ENCODE measurements around the gene RAD9A. TPM values are rescaled to one million over a fixed set of nuclear protein-coding genes. Genes with fewer than 3 reads are reported as not detected.

RAD9A gene
- total and polyA plus RNA-seq, 2 donors (not counting 1 experiment from before 2014, with no cell fraction given): 3.5 to 3.8 TPM

DNA sequence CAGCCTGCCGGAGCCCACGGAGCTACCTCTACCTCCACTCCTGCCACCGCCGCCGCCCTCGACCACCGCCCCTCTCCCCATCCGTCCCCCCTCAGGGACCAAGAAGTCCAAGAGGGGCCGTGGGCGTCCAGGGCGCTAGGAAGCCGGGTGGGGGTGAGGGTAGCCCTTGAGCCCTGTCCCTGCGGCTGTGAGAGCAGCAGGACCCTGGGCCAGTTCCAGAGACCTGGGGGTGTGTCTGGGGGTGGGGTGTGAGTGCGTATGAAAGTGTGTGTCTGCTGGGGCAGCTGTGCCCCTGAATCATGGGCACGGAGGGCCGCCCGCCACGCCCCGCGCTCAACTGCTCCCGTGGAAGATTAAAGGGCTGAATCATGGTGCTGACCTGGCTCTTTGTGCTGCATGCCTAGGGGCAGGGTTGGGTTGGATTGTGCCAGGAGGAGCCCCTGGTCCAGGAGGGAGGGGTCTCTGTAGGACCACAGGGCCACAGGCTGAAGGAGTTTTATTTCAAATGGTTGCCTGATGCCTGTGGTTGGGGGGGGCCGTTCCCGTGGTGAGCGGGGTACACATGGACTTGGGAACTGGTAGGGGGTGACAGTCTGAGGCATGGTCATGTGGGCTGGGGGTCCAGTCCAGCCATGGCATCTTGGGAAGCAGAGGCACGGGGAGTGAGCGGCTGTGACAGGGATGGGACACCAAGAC lies 43.4 kb downstream of the RAD9A start:
- H2AFZ ChIP-seq (ENCODE audit: low read length): no peak overlapping the region
- H3K4me3 ChIP-seq (replicated peaks in 1 of 4; ENCODE audit: control extremely low read depth in 1 of 4, insufficient read depth in 1 of 4, low read depth in 3 of 4, low read length in 4 of 4): no peak overlapping the region
- TF ChIP-seq EZH2 (IDR thresholded peaks at IDR 0.05; ENCODE audit: low read length, missing control alignments): no peak
- TF ChIP-seq, protein P1, sequence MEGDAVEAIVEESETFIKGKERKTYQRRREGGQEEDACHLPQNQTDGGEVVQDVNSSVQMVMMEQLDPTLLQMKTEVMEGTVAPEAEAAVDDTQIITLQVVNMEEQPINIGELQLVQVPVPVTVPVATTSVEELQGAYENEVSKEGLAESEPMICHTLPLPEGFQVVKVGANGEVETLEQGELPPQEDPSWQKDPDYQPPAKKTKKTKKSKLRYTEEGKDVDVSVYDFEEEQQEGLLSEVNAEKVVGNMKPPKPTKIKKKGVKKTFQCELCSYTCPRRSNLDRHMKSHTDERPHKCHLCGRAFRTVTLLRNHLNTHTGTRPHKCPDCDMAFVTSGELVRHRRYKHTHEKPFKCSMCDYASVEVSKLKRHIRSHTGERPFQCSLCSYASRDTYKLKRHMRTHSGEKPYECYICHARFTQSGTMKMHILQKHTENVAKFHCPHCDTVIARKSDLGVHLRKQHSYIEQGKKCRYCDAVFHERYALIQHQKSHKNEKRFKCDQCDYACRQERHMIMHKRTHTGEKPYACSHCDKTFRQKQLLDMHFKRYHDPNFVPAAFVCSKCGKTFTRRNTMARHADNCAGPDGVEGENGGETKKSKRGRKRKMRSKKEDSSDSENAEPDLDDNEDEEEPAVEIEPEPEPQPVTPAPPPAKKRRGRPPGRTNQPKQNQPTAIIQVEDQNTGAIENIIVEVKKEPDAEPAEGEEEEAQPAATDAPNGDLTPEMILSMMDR (conservative IDR thresholded peaks at IDR 0.05 in 1 of 2, IDR thresholded peaks at IDR 0.05 in 1 of 2; ENCODE audit: low read depth in 1 of 2, low read length in 2 of 2): no peak
- no peak overlapping the region for H3K27ac ChIP-seq (ENCODE audit: insufficient read depth, low read length)
- no peak for DNase-seq (ENCODE audit: low read depth in 2 of 2)
- no peak overlapping the region for H3K9ac ChIP-seq (ENCODE audit: insufficient read depth, low read length)
- H3K79me2 ChIP-seq (ENCODE audit: control insufficient read depth, insufficient read depth, low read length): no peaks in the 10 kb centered on the region
- H3K4me2 ChIP-seq (ENCODE audit: extremely low read depth, insufficient read depth, low read length): no peak overlapping the region
- H3K27me3 ChIP-seq (ENCODE audit: control insufficient read depth, insufficient read depth, low read length): no peaks in the 10 kb centered on the region
- H4K20me1 ChIP-seq (ENCODE audit: control insufficient read depth, extremely low read depth, insufficient read depth, low read length): no peaks in the 10 kb centered on the region
- peaks cover 44% of the 10 kb centered on the region for H3K36me3 ChIP-seq (ENCODE audit: control insufficient read depth, insufficient read depth, low read length)
- no peaks in the 10 kb centered on the region for H3K4me1 ChIP-seq (ENCODE audit: control insufficient read depth, extremely low read depth, insufficient read depth, low read length)
- no peaks in the 10 kb centered on the region for H3K9me3 ChIP-seq (ENCODE audit: control insufficient read depth, insufficient read depth, low read depth, low read length)

DNA sequence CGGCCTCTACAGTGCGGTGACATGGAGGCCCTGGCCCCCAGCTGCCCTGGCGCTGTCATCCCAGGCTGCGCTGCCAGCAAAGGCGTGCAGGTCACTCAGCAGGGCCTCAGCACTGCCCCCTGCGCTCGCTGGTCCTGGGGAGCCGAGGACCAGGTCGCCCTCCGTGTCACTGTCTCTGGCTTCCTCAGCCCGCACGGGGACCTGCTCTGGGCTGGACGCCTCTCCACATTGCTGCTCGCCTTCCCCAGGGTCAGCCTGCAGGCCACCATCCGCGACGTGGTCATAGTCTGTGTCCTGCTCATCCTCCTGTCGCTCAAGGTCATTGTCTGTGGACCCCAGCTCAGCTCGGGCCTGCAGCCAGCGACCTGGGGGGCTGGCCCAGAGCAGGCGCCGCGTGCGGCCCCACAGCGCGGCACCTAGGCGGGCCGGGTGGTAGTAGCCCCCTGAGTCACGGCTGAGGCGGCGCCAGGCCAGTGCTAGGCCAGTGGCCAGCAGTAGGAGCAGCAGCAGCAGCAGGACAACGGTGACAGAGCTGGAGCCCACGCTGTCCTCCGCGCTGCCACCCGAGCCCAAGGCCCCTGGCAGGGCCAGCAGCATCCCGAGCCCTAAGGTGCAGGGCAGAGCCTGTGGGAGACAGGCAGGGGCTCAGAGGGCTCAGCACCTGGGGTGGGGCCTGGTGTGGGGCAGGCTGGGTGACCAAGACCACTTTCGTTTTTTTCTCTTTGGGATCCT lies 44.1 kb downstream of the RAD9A start:
- no peak overlapping the region for H3K4me2 ChIP-seq (ENCODE audit: extremely low read depth, insufficient read depth, low read length)
- H3K36me3 ChIP-seq (ENCODE audit: control insufficient read depth, insufficient read depth, low read length): peaks cover 44% of the 10 kb centered on the region
- no peak overlapping the region for H3K4me3 ChIP-seq (replicated peaks in 1 of 4; ENCODE audit: control extremely low read depth in 1 of 4, insufficient read depth in 1 of 4, low read depth in 3 of 4, low read length in 4 of 4)
- H3K27me3 ChIP-seq (ENCODE audit: control insufficient read depth, insufficient read depth, low read length): no peaks in the 10 kb centered on the region
- no peaks in the 10 kb centered on the region for H4K20me1 ChIP-seq (ENCODE audit: control insufficient read depth, extremely low read depth, insufficient read depth, low read length)
- no peaks in the 10 kb centered on the region for H3K9me3 ChIP-seq (ENCODE audit: control insufficient read depth, insufficient read depth, low read depth, low read length)
- no peak overlapping the region for H3K9ac ChIP-seq (ENCODE audit: insufficient read depth, low read length)
- H3K4me1 ChIP-seq (ENCODE audit: control insufficient read depth, extremely low read depth, insufficient read depth, low read length): no peaks in the 10 kb centered on the region
- no peak overlapping the region for H3K27ac ChIP-seq (ENCODE audit: insufficient read depth, low read length)
- DNase-seq (ENCODE audit: low read depth in 2 of 2): no peak
- H3K79me2 ChIP-seq (ENCODE audit: control insufficient read depth, insufficient read depth, low read length): no peaks in the 10 kb centered on the region
- no peak overlapping the region for H2AFZ ChIP-seq (ENCODE audit: low read length)
- no peak for TF ChIP-seq EZH2 (IDR thresholded peaks at IDR 0.05; ENCODE audit: low read length, missing control alignments)
- TF ChIP-seq, protein P1 (conservative IDR thresholded peaks at IDR 0.05 in 1 of 2, IDR thresholded peaks at IDR 0.05 in 1 of 2; ENCODE audit: low read depth in 1 of 2, low read length in 2 of 2): no peak

DNA sequence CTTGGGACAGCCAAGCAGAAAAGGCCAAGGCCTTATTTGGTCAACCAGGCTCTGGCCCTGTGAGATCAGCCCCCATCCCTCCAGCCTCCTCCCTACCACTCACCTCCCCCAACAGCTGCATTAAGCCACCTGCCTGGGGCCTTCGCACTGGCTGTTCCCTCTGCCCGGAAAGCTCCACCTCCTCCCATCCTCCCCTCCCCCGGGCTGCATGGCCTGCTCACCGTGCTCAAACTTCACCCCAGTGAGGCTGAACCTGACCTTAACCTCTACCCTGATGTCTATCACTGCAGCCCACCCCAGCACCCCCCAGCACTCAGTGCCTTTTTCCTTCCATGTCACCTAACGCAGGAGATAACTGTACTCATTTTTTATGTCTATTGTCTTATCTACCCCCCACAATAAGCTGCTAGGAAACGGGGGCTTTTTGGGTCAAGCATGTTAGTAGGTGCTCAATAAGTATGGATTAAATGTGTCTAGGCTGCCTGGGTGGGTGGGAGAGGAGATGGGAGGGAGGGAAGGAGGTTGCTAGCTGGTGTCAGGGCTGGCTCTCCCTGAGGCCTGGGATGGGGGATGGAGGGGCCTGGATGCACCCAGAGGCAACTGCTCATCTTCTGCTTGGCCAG lies 44.8 kb downstream of the RAD9A start:
- DNase-seq (ENCODE audit: low read depth in 2 of 2): peak; percentile 12 to 23
- Histone ChIP-seq H3K4me3 (replicated peaks in 1 of 4; ENCODE audit: control extremely low read depth in 1 of 4, insufficient read depth in 1 of 4, low read depth in 3 of 4, low read length in 4 of 4) (no peak overlapping the region), H3K9ac (ENCODE audit: insufficient read depth, low read length) (no peak overlapping the region), H3K79me2 (ENCODE audit: control insufficient read depth, insufficient read depth, low read length) (no peaks in the 10 kb centered on the region), H3K36me3 (ENCODE audit: control insufficient read depth, insufficient read depth, low read length) (peaks cover 40% of the 10 kb centered on the region), H2AFZ (ENCODE audit: low read length) (no peak overlapping the region), H3K27ac (ENCODE audit: insufficient read depth, low read length) (no peak overlapping the region), H3K9me3 (ENCODE audit: control insufficient read depth, insufficient read depth, low read depth, low read length) (no peaks in the 10 kb centered on the region), H3K4me2 (ENCODE audit: extremely low read depth, insufficient read depth, low read length) (no peak overlapping the region), H3K4me1 (ENCODE audit: control insufficient read depth, extremely low read depth, insufficient read depth, low read length) (no peaks in the 10 kb centered on the region), H4K20me1 (ENCODE audit: control insufficient read depth, extremely low read depth, insufficient read depth, low read length) (no peaks in the 10 kb centered on the region), H3K27me3 (ENCODE audit: control insufficient read depth, insufficient read depth, low read length) (no peaks in the 10 kb centered on the region)
- no peak for TF ChIP-seq EZH2 (IDR thresholded peaks at IDR 0.05; ENCODE audit: low read length, missing control alignments)
- TF ChIP-seq, protein P1 (conservative IDR thresholded peaks at IDR 0.05 in 1 of 2, IDR thresholded peaks at IDR 0.05 in 1 of 2; ENCODE audit: low read depth in 1 of 2, low read length in 2 of 2): no peak

Measured in fibroblast of lung (primary cell).